Erythroblast (primary cell): ENCODE data around the gene SERGEF.

Source experiments
- GATA1 ChIP-seq: IDR thresholded peaks from 2 replicates; pipeline ENCODE4 v1.6.1; 2011; ENCODE audit warnings: low read depth, mild to moderate bottlenecking, control low read depth, low read length, moderate library complexity
- POLR2A ChIP-seq: IDR thresholded peaks from 2 replicates; pipeline ENCODE4 v1.6.1; 2011; ENCODE audit warnings: mild to moderate bottlenecking, low read length

- TF ChIP-seq POLR2A, result no peak
- no peak for TF ChIP-seq GATA1
These were observed 80.4 kb downstream of the SERGEF start for GRCh38 chr11:17932472-17932871.
